Measurements from ENCODE around the gene OSER1.
A peak's percentile ranks its signal among the peaks of the same experiment; 100 is the strongest.
"Not testable (repeated sequence)": the region's sequence is repeated elsewhere in the genome, so short reads cannot be mapped to it uniquely, and the experiment has no call there.

- TF ChIP-seq JUN (IDR thresholded peaks at IDR 0.05; ENCODE audit: borderline replicate concordance, low read depth, low read length); JUN (CRISPR knock-in tag; IDR thresholded peaks at IDR 0.05; ENCODE audit: borderline replicate concordance); SETDB1 (IDR thresholded peaks at IDR 0.05; ENCODE audit: low read length); RFX5 (IDR thresholded peaks at IDR 0.05; ENCODE audit: low read depth, low read length); CBFA2T2 (conservative IDR thresholded peaks at IDR 0.05); HNRNPUL1 (IDR thresholded peaks at IDR 0.05; ENCODE audit: low read length); CXXC5 (CRISPR knock-in tag; IDR thresholded peaks at IDR 0.05); ZNF121 (CRISPR knock-in tag; conservative IDR thresholded peaks at IDR 0.05): not testable (repeated sequence)
- TF ChIP-seq, protein P1, sequence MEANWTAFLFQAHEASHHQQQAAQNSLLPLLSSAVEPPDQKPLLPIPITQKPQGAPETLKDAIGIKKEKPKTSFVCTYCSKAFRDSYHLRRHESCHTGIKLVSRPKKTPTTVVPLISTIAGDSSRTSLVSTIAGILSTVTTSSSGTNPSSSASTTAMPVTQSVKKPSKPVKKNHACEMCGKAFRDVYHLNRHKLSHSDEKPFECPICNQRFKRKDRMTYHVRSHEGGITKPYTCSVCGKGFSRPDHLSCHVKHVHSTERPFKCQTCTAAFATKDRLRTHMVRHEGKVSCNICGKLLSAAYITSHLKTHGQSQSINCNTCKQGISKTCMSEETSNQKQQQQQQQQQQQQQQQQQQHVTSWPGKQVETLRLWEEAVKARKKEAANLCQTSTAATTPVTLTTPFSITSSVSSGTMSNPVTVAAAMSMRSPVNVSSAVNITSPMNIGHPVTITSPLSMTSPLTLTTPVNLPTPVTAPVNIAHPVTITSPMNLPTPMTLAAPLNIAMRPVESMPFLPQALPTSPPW (CRISPR knock-in tag; IDR thresholded peaks at IDR 0.05) = not testable (repeated sequence)
- TF ChIP-seq, protein P2, sequence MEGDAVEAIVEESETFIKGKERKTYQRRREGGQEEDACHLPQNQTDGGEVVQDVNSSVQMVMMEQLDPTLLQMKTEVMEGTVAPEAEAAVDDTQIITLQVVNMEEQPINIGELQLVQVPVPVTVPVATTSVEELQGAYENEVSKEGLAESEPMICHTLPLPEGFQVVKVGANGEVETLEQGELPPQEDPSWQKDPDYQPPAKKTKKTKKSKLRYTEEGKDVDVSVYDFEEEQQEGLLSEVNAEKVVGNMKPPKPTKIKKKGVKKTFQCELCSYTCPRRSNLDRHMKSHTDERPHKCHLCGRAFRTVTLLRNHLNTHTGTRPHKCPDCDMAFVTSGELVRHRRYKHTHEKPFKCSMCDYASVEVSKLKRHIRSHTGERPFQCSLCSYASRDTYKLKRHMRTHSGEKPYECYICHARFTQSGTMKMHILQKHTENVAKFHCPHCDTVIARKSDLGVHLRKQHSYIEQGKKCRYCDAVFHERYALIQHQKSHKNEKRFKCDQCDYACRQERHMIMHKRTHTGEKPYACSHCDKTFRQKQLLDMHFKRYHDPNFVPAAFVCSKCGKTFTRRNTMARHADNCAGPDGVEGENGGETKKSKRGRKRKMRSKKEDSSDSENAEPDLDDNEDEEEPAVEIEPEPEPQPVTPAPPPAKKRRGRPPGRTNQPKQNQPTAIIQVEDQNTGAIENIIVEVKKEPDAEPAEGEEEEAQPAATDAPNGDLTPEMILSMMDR (IDR thresholded peaks at IDR 0.05 in 2 of 3, conservative IDR thresholded peaks at IDR 0.05 in 1 of 3; ENCODE audit: insufficient read depth in 2 of 3, low read depth in 1 of 3, low read length in 3 of 3) = peak; percentile 74 to 89 (median 78)
- peak; percentile 72 to 88 for TF ChIP-seq RAD21 (CRISPR knock-in tag; conservative IDR thresholded peaks at IDR 0.05 in 1 of 2, IDR thresholded peaks at IDR 0.05 in 1 of 2)
These were observed 20.2 kb downstream of the OSER1 start for GRCh38 chr20:44190197-44190852.
